WTC11 (cell line): Measurements from ENCODE around the gene FAM163A.

ENCODE experiments used
- CTCF ChIP-seq: fragments of 200-600 bp; IDR thresholded peaks from 2 replicates; pipeline ENCODE4 v1.8.0; 2022; ENCODE audit warnings: antibody characterized with exemption
- E2F1 ChIP-seq: sonication (generic); formaldehyde crosslinking; IDR thresholded peaks from 2 replicates; pipeline ENCODE4 v1.8.0; 2022; ENCODE audit warnings: mild to moderate bottlenecking, missing genetic modification reagents
- FOXJ3 ChIP-seq: sonication (generic); formaldehyde crosslinking; IDR thresholded peaks from 2 replicates; pipeline ENCODE4 v1.9.0; 2021; ENCODE audit warnings: missing genetic modification reagents, mild to moderate bottlenecking, borderline replicate concordance
- MXD4 ChIP-seq: fragments of 250-450 bp; sonication (Bioruptor Pico); IDR thresholded peaks from 2 replicates; pipeline ENCODE4 v1.8.0; 2021; ENCODE audit warnings: mild to moderate bottlenecking, moderate library complexity, borderline replicate concordance
- NFYB ChIP-seq: sonication (generic); formaldehyde crosslinking; conservative IDR thresholded peaks from 2 replicates; pipeline ENCODE4 v1.8.0; 2022; ENCODE audit warnings: low read depth, missing genetic modification reagents
- USF2 ChIP-seq: sonication (generic); formaldehyde crosslinking; IDR thresholded peaks from 2 replicates; pipeline ENCODE4 v1.8.1; 2023; ENCODE audit warnings: mild to moderate bottlenecking, missing genetic modification reagents, moderate library complexity

- no peak for TF ChIP-seq CTCF
- no peak for TF ChIP-seq NFYB (CRISPR knock-in tag)
- TF ChIP-seq E2F1 = no peak
- no peak for TF ChIP-seq MXD4
- TF ChIP-seq FOXJ3 (CRISPR knock-in tag) = no peak
- TF ChIP-seq USF2 = no peak
Observed at GRCh38 chr1:179856296-179856695, 113.2 kb downstream of the FAM163A start.
